ENCODE measurements around the gene EHD2.
"Not testable (repeated sequence)": the region's sequence is repeated elsewhere in the genome, so short reads cannot be mapped to it uniquely, and the experiment has no call there.

The EHD2 gene

DNA sequence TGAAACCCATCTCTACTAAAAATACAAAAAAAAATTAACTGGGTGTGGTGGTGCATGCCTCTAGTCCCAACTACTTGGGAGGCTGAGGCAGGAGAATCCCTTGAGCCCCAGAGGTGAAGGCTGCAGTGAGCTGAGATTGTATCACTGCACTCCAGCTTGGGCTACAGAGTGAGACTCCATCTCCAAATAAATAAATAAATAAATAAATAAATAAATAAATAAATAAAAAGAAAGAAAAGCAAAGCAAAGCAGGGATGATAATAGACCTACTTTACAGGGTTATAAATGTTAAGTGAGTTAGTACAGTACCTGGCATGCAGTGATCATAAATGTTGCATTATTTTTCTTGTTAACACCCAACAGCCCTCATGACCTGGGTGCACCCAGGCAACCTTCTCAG, 1.6 kb downstream of the EHD2 start:
- DNase-seq (ENCODE audit: low read depth), result not testable (repeated sequence)

DNA sequence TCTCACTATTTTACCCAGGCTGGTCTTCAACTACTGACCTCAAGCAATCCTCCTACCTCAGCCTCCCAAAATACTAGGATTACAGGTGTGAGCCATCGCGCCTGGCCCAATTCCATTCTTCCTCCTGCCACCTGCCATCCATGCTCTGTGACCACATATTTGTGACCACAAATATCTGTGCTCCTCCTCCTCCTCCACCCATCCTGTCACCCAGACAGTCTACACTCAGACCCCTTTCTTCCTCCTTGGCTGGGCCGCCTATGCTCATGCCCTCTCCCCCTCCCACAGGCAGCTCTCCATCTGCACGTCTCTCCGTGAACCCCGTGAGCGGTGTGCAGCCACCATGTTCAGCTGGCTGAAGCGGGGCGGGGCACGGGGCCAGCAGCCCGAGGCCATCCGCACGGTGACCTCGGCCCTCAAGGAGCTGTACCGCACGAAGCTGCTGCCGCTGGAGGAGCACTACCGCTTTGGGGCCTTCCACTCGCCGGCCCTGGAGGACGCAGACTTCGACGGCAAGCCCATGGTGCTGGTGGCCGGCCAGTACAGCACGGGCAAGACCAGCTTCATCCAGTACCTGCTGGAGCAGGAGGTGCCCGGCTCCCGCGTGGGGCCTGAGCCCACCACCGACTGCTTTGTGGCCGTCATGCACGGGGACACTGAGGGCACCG, 3.2 kb downstream of the EHD2 start:
- no peak for DNase-seq (ENCODE audit: low read depth)

DNA sequence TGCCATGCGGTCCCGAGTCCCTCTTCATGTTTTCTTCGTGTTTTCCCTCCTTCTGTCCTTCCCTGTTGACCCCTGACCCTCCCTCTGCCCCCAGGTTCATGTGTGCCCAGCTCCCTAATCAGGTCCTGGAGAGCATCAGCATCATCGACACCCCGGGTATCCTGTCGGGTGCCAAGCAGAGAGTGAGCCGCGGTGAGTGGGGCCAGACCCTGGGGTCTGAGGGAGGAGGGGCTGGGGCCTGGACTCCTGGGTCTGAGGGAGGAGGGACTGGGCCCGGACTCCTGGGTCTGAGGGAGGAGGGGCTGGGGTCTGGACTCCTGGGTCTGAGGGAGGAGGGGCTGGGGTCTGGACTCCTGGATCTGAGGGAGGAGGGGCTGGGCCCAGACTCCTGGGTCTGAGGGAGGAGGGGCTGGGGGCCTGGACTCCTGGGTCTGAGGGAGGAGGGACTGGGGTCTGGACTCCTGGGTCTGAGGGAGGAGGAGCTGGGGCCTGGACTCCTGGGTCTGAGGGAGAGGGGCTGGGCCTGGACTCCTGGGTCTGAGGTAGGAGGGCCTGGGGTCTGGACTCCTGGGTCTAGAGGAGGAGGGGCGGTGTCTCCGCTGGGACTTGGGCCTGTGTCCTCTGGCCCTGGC, 5.3 kb downstream of the EHD2 start:
- DNase-seq (ENCODE audit: low read depth), result not testable (repeated sequence)

DNA sequence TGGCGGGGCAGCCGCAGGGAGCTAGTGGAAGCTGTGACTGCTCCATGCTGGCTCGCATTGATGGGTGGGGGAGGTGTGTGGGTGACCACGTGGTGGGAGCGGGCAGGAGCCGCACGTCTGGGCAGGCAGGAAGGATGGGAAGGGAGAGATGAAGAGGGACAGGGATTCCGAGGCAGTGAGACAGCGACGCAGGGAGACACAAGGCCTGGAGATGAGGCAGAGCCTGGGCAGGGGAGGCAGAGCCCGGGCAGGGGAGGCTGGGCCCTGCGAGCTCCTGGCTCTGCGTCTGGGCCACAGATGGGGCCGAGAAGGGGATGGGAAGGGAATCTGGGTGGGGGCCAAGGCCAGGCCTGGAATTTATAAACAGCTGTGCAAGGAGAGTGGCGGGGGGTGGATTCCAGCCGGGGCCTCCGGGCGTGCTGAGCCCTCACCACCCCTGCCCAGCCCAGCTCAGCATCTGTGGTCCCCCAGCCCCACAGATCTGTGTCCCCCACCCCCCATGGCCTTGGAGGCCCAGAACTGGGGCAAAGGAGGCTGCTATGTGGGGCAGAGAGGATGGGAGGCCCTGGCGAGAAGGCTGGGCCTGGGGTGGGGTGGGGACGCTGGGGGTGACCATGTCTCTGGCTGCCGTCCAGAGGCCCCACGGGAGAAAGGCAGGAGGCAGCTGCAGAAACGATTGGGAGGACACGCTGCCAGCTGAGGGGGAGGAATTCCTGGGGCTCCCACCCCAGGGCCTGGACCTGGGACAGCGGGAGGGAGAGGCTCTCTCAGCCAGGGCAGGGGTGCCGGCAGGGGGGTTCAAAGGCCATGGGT, 6.0 kb downstream of the EHD2 start:
- no peak for DNase-seq (ENCODE audit: low read depth)

DNA sequence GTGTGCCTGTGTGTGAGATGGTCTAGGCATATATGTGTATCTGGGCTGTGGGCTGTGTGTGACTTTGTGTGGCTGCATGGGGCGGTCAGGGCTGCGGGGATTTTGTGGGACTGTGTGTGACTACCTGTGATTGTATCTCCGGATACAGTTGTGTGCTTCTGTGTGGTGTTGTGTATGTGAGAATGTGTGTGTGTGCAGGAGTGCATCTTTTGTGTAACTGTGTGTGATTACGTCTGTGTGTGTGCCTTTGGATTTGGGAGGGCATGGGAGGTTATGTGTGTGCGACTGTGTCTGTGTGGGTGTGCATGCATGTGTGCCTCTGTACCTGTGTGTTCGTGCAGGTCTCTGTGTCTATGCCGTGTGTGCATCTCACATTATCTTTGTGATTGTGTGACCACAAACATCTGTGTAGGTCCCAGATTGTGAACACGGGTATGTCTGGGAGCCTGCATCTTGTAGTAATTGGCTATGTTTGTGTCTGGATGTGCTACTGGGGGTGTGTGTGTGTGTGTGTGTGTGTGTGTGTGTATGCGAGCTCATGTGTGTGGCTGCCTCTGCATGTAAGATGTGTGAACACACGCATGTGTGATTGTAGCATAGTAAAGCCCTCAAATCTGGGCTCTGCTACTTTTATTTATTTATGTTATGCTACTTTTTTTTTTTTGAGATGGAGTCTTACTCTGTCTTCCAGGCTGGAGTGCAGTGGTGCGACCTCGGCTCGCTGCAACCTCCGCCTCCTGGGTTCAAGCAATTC, 7.6 kb downstream of the EHD2 start:
- no peak for DNase-seq (ENCODE audit: low read depth)

DNA sequence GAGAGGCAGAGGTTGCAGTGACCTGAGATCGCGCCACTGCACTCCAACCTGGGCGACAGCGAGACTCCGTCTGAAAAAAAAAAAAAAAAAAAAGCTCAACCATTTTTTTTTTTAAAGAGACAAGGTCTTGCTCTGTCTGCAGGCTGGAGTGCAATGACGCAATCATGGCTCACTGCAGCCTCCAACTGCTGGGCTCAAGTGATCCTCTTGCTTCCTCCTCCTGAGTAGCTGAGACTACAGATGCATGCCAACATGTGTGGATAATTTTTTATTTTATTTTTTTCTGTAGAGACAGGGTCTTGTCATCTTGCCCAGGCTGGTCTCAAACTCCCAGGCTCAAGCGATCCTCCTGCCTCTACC, 10.3 kb downstream of the EHD2 start:
- no peak for DNase-seq (ENCODE audit: low read depth)

DNA sequence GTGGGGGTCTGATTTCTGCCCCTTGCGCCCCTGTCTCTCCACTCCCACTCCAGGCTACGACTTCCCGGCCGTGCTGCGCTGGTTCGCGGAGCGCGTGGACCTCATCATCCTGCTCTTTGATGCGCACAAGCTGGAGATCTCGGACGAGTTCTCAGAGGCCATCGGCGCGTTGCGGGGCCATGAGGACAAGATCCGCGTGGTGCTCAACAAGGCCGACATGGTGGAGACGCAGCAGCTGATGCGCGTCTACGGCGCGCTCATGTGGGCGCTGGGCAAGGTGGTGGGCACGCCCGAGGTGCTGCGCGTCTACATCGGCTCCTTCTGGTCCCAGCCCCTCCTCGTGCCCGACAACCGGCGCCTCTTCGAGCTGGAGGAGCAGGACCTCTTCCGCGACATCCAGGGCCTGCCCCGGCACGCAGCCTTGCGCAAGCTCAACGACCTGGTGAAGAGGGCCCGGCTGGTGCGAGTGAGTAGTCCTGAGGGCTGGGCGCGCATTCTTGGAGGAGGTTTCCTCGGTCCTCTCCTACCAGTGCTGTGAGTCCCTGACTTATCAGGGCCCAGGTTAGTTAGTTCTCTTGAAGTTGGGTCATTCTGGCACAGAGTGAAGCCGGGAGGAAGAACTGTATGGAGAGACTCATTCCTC, 12.7 kb downstream of the EHD2 start:
- DNase-seq (ENCODE audit: low read depth), result no peak

DNA sequence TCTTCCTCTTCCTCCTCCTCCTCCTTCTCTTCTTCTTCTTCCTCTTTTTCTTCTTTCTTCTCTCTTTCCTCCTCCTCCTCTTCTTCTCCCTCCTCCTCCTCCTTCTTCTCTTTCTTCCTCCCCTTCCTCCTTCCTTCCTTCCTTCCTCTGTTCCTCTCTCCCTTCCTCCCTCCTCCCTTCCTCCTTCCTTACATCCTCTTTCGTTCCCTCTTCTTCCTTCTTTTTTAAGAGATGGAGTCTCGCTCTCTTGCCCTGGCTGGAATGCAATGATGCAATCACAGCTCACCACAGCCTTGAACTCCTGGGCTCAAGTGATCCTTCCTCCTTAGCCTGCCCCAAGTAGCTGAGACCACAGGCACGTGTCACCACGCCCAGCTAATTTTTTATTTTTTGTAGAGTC, 13.2 kb downstream of the EHD2 start:
- no peak for DNase-seq (ENCODE audit: low read depth)

DNA sequence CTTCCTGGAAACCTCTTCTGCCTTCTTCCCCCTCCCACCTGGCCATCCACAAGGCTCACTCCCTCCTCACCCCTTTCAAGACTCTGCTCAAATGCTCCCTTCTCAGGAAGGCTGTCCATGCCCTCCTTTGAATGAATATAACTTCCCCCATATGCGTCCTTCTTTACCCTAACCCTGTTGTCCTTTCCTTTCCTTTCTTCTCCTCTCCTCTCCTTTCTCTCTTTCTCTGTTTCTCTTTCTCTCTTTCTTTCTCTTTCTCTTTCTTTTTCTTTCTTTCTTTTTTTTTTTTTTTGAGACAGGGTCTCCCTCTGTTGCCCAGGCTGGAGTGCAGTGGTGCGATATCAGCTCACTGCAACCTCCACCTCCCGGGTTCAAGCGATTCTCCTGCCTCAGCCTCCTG, 15.1 kb downstream of the EHD2 start:
- not testable (repeated sequence) for DNase-seq (ENCODE audit: low read depth)

DNA sequence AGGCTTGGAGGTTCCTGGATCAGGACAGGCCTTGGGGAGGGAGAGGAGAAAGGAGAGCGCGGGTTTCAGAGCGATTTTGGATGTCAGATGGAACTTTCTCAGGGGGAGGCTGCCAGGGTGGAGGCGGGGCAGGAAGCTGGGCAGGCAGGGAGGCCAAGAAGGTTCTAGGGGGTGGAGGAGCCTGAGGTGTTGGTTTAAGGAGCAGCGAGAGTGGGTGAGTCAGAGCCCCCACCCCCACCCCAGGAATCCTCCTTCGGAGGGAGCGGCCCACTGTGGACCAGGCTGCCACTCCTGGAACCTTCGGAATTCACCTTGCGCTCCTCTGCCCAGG, 16.2 kb downstream of the EHD2 start:
- no peak for DNase-seq (ENCODE audit: low read depth)

DNA sequence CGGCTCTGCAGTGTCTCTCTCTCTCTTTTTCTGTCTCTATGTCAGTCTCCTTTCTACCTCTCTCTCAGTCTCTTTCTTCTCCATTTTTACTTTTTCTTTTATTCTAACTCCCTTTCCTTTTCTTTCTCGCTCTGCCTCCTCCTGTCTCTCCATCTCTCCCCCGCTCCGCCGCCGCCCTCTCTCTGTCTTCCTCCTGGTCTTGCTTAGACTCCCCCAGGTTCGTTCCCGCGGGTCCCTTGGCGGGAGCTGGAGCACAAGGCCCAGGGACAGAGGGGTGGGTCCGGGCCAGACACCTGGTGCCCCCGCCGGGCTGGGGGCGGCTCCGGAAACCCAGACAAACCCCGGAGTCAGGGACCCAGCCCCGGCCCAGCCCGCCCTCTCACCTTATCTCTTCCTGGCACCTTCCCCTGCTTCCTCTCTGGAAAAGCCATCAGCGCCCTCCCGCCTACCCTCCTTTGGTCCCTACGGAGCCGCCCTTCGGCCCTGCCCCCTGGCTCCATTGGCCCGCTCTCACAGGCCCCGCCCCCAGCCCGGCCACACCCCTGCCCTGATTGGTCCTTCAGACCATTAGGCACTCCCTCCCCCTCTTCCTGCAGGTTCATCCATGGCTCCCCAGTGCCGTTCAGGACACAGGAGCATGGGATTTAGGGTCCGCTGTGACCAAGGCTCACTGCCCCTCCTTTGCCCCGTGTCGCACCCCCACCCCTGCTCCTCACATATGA, 16.7 kb downstream of the EHD2 start:
- DNase-seq (ENCODE audit: low read depth), result no peak

DNA sequence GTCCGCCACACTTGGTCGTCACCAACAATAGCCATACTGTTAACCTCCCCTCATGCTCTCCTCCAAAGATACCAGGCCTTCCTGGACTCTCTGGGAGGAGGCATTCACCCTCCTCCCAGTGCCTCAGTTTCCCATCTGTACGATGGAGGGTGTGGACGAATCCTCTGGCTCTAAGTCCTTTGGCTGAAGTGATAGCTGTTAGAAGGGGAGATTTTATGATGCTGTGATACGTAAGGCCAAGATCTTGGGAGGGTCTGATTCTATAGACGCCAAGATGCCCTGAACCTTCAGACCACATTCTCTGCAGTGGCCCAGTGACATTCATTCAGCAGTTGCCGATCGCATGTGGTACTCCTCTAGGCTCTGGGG, 17.3 kb downstream of the EHD2 start:
- DNase-seq (ENCODE audit: low read depth), result no peak

DNA sequence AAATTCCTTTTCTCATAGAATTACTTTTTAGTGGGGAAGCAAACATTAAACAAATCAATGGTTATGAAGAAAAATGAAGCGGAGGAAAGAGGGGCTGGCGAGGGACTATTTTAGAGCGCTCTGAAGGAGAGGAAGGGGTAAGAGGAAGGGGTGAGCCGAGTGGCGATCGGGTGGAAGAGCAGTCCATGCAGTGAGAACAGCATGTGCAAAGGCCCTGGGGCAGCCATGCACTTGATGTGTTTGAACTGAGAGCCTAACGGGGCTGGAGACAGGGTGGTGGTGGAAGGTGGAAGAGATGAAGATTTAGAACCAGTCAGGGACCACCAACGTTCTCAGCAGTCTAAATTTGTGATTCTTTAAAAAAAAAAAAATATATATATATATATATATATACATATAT, 17.7 kb downstream of the EHD2 start:
- DNase-seq (ENCODE audit: low read depth), result no peak

DNA sequence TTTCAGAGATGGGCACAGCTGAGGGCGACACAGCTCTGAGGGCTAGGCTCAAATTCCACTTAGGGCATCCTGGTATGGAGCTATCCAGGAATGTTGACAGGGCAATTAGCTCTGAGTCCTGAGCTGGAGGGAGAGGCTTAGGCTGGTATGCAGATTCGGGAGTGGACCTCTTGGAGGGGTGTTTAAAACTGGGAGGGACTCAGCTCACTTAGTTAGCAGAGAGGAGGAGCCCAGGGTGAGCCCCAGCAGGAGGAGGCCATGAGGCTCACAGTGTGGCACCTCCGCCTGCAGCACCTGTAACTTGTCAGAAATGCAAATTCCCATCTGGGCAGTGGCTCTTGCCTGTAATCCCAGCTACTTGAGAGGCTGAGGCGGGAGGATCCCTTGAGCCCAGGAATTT, 21.9 kb downstream of the EHD2 start:
- no peak for DNase-seq (ENCODE audit: low read depth)

DNA sequence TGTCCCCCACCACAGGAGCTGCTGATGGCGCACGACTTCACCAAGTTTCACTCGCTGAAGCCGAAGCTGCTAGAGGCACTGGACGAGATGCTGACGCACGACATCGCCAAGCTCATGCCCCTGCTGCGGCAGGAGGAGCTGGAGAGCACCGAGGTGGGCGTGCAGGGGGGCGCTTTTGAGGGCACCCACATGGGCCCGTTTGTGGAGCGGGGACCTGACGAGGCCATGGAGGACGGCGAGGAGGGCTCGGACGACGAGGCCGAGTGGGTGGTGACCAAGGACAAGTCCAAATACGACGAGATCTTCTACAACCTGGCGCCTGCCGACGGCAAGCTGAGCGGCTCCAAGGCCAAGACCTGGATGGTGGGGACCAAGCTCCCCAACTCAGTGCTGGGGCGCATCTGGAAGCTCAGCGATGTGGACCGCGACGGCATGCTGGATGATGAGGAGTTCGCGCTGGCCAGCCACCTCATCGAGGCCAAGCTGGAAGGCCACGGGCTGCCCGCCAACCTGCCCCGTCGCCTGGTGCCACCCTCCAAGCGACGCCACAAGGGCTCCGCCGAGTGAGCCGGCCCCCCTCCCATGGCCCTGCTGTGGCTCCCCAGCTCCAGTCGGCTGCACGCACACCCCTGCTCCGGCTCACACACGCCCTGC, 27.8 kb downstream of the EHD2 start:
- no peak for DNase-seq (ENCODE audit: low read depth)

DNA sequence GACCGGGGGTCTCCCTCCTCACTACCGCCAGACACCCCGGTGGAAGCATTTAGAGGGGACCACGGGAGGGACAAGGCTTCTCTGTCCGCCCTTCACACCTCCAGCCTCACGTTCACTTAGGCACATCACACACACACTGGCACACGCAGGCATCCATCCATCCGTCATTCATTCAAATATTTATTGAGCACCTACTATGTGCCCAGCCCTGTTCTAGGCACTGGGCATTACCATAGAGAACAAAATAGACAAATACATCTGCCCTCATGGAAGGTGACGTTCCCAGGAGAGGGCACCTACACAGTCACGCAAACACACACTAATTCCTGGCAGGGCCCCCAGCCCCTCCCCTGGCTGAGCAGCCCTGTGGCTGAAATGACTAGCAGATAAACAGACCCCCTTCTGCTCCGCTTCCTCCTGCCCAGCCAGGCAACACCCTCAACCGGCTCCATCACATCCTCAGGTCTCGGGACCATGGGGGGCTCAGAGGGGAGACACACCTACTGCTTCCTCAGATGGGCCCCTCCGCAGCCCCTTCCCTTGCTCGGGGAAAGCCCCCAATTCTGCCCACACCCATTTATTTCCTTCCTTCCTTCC, 28.4 kb downstream of the EHD2 start:
- DNase-seq (ENCODE audit: low read depth), result no peak

DNA sequence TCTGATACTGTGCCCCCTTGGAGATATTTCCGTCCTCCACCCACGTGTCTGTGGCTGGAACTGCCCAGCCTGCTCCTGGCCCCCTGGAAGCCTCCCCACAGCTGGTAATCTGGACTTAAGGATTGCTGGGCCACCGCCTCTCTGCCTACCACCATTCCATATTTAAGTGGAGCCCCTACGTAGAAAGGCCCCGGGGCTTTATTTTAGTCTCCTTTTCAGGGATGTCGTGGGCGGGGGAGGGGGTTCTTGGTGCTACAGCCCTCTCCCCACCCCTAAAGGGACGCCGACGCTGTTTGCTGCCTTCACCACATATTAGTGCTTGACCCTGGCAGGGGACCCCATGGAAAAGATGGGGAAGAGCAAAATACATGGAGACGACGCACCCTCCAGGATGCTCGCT, 29.4 kb downstream of the EHD2 start:
- DNase-seq (ENCODE audit: low read depth), result no peak

DNA sequence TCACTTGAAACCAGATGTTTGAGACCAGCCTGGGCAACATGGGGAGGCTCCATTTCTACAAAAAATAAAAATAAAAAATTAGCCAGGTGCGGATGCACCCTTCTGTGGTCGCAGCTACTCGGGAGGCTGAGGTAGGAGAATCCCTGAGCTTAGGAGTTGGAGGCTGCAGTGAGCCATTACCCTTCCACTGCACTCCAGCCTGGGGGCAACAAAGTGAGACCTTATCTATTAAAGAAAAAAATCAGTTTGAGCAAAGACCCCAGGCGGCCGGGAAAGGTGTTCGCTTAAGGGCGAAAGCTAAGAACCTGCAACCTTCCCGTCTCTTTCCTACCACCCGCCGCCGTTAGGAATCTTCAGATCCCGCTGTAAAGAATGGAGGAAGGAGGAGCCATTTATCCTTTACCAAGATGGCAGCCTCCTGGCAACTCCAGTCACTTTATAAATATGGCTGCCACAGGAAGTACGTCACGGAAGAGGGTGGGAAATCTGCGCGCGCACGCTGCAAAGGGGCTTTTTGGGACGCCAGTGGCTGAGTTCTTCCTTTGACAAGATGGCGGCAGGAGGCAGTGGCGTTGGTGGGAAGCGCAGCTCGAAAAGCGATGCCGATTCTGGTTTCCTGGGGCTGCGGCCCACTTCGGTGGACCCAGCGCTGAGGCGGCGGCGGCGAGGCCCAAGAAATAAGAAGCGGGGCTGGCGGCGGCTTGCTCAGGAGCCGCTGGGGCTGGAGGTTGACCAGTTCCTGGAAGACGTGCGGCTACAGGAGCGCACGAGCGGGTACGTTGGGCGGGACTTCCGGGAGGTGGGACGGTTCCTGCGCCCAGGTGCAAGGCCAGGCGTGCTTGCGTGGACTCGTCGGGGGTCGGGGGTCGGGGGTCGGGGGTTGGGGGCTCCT, 32.0 kb downstream of the EHD2 start, which contains the start of gene NOP53:
NOP53 (plus strand) TSS at position 537 of the 892 bp plus-strand sequence; CDS start at position 551, 14 bp downstream.
- DNase-seq (ENCODE audit: low read depth), result peak; percentile 97

DNA sequence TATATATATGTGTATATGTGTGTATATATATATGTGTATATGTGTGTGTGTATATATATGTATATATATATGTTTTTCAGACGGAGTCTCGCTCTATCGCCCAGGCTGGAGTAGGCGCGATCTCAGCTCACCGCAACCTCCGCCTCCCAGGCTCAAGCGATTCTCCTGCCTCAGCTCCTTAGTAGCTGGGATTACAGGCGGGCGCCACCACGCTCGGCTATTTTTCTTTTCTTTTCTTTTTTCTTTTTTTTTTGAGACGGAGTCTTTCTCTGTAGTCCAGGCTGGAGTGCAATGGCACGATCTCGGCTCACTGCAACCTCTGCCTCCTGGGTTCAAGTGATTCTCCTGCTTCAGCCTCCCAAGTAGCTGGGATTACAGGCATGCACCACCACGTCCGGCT, 32.9 kb downstream of the EHD2 start:
- DNase-seq (ENCODE audit: low read depth), result not testable (repeated sequence)

DNA sequence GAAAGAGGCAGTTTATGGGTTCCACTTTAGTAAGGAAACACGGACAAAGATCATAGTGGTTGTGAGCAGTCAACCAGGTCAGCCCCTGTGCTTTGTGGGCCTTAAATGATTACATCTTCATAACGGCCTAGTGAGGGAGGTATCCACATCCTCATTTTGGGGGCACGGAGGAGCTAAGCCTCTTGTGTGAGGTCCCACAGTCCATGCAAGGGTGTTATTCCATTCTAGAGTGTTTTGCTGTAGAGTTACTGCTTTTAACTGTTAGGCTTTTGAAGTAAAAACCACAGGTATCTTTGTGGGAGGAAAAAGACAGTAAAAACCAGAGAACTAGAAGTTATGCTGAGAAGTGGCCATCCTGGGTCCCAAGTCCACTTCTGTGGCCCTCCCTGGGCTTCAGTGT, 36.1 kb downstream of the EHD2 start:
- no peak for DNase-seq (ENCODE audit: low read depth)

All from stimulated activated CD8-positive, alpha-beta memory T cell treated with anti-CD3 and anti-CD28 coated beads, Interleukin-15, amount 100 ng/mL, for 1 hour (primary cell).